Stimulated activated CD8-positive, alpha-beta memory T cell treated with anti-CD3 and anti-CD28 coated beads, Interleukin-7, amount 100 ng/mL, for 1 hour (primary cell): ENCODE results near the gene RPL37A.

Source experiments
- DNase-seq, 2 donors: peaks; one replicate each; pipeline ENCODE4 v3.0.0-alpha.2; 2020; ENCODE audit warnings: low read depth in 2 of 2

The RPL37A gene

DNA sequence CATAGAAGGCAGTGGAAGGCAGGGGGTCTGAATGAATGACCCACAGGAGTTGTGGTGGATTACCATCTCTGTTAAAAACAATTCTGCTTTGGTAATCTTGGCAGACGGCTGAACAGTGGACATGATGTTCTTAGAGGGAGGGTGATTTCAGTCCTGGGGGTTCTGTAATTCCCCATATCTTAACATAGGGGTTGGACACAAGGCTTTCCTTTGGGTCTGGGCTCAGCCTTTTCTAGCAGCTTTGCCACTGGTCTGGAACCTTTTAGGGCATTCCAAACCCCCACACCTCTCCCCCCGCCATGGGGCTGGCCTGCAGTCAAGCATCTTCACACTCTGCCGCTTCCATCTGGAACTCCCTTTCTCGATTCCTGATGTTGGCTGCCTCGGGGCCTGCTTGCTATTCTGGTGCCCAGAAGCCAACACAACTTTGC, 50.3 kb downstream of the RPL37A start:
- DNase-seq, result no peak

DNA sequence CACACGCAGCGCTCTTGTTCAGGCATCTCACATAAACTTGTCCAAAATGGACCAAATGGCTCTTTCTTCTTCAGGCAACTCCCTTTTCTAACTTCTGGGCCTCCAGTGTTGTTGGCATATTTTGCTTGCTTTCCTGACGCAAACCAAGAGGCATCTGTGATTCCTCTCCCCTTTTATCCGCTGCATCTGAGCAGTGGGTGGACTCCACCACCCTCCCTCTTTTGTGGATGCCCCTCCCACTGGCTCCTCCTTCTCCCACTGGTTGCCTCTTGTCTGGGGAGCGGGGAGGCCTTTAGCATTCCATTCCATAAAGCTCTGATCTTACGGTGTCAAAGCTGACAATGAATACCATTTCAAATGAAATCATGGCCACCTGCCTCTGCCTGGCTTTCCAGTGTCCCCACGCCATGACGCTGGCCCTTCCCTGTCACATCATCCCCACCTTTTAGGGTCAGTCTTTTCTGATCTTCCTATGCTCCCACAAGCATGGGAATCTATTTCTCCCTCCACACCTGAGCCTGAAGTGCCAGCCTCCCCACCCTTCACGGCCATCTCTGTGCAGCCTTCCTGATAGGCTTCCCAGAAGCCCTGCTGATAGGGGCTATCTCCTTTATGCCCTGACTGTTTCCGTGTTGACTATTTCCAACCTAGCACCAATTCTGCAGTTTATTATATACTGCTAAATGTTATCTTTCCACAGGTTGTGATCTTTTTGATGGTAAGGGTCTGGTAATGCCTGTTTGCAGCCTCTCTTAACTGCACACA, 51.5 kb downstream of the RPL37A start:
- no peak for DNase-seq

DNA sequence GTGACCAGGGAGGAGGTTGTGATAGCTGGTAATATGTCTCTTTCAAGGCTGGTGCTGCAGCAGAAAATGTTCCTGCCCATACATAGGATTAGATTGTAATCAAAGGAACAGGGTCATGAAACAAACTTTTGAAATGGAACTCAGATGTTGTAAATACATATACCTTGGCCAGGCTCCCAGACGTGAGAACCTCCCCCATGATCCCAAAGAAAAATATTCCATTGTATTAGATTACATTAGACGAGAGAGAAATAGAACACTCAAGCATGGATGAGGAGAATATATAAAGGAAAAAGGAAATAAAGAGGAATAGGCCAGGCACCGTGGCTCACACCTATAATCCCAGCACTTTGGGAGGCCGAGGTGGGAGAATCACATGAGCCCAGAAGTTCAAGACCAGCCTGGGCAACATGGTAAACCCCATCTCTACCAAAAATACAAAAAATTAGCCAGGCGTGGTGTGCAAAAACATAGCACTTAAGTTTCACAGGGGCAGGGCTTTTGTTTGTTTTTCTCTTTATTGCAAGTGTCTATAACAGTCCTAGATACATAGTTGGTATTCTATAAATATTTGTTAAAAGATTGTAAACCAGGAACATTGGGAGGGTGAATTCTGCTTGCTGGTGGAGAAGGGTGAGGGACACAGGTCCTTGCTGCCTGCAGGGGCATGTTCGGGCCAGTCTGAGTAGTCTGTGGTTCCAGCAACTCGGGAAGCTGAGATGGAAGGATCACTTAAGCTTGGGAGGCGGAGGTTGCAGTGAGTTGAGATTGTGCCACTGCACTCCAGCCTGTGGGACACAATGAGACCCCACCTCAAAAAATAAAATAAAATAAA, 52.8 kb downstream of the RPL37A start:
- no peak for DNase-seq

DNA sequence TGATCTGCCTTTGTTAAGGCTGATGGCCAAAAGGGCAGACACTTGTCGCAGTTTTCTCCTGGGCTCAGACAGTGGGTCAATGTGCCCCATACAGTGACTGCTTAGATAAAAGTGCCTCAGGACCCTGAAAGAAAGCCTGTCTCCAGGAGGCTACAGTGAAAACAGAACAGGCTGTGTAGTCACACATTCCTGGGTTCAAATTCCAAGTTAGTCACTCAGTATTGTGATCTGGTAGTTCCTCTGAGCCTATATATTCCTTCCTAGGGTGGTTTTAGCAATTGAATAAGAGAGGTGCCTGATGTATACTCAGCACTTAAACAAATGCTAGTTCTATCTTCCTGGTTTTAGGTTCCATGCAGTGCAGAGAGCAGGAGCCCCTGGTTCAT, 54.4 kb downstream of the RPL37A start:
- no peak for DNase-seq
